ENCODE results near the gene STXBP2. TPM values are rescaled to one million over a fixed set of nuclear protein-coding genes. Genes with fewer than 3 reads are reported as not detected.

The STXBP2 gene
- total RNA-seq, 2 donors from 2014 or later: 61.0 to 151 TPM

GRCh38 chr19:7676376-7676775, 39.5 kb downstream of the STXBP2 start:
- H3K36me3 ChIP-seq (replicated peaks in 1 of 2; ENCODE audit: insufficient read depth in 1 of 2, low read depth in 2 of 2): no peaks in the 10 kb centered on the region
- ATAC-seq: no peak
- intact Hi-C loops (cut with DNase I): loop anchor here (5.0 kb wide), 1 partner anchor 109 kb away; no protein-coding TSS in a partner anchor
- H3K9me3 ChIP-seq: no peaks in the 10 kb centered on the region
- 27 to 28% methylated on average over 6 to 7 of the region's 7 CpGs for WGBS, 2 donors
- H3K4me1 ChIP-seq: peaks cover 6% of the 10 kb centered on the region
- TF ChIP-seq CTCF (IDR thresholded peaks at IDR 0.05) (no peak), POLR2A (IDR thresholded peaks at IDR 0.05) (no peak)
- no peak overlapping the region for H3K4me3 ChIP-seq
- no peaks in the 10 kb centered on the region for H3K27me3 ChIP-seq
- peak overlapping the region in 1 of 4 donors; percentile 9 for H3K27ac ChIP-seq
- peak in 1 of 4 donors; percentile 40 for DNase-seq

GRCh38 chr19:7676854-7677253, 39.9 kb downstream of the STXBP2 start, which contains the start of gene MCEMP1:
MCEMP1 (plus strand) TSS chr19:7677090; CDS start chr19:7677121, 31 bp downstream.
- TF ChIP-seq POLR2A (IDR thresholded peaks at IDR 0.05): no peak
- no peak for TF ChIP-seq CTCF (IDR thresholded peaks at IDR 0.05)
- Histone ChIP-seq H3K9me3 (no peaks in the 10 kb centered on the region), H3K27me3 (no peaks in the 10 kb centered on the region), H3K4me1 (peaks cover 11% of the 10 kb centered on the region), H3K4me3 (no peak within 1 kb of the TSS), H3K36me3 (replicated peaks in 1 of 2; ENCODE audit: insufficient read depth in 1 of 2, low read depth in 2 of 2) (no peaks in the 10 kb centered on the region), H3K27ac (peak within 1 kb of the TSS in 1 of 4 donors; percentile 9)
- DNase-seq (peak in 1 of 4 donors; percentile 31), ATAC-seq (no peak)
- 32% methylated on average over 7 to 10 of the region's 10 CpGs for WGBS, 2 donors
- intact Hi-C loops (cut with DNase I): loop anchor here (5.0 kb wide), 1 partner anchor 110 kb away; no protein-coding TSS in a partner anchor

GRCh38 chr19:7677669-7678311, 40.9 kb downstream of the STXBP2 start:
- no peak for DNase-seq
- Histone ChIP-seq H3K9me3 (no peaks in the 10 kb centered on the region), H3K36me3 (replicated peaks in 1 of 2; ENCODE audit: insufficient read depth in 1 of 2, low read depth in 2 of 2) (peaks cover 0 to 2% of the 10 kb centered on the region in 2 donors), H3K4me1 (peaks cover 18% of the 10 kb centered on the region), H3K27me3 (no peaks in the 10 kb centered on the region), H3K27ac (no peak overlapping the region), H3K4me3 (no peak overlapping the region)
- ATAC-seq: no peak
- intact Hi-C loops (cut with DNase I): loop anchor here (5.0 kb wide), 1 partner anchor 110 kb away; no protein-coding TSS in a partner anchor
- WGBS, 2 donors: 38 to 42% methylated on average over 11 to 12 of the region's 12 CpGs
- TF ChIP-seq POLR2A (IDR thresholded peaks at IDR 0.05) (no peak), CTCF (IDR thresholded peaks at IDR 0.05) (no peak)

- ATAC-seq: no peak
- Histone ChIP-seq H3K9me3 (no peaks in the 10 kb centered on the region), H3K4me3 (no peak overlapping the region), H3K4me1 (peaks cover 18% of the 10 kb centered on the region), H3K27ac (no peak overlapping the region), H3K36me3 (replicated peaks in 1 of 2; ENCODE audit: insufficient read depth in 1 of 2, low read depth in 2 of 2) (peaks cover 0 to 2% of the 10 kb centered on the region in 2 donors), H3K27me3 (no peaks in the 10 kb centered on the region)
- TF ChIP-seq POLR2A (IDR thresholded peaks at IDR 0.05) (no peak), CTCF (IDR thresholded peaks at IDR 0.05) (peak in 1 of 7 experiments; percentile 3)
- DNase-seq: peak in 2 of 4 donors; percentile 16 to 31
- intact Hi-C loops (cut with DNase I): loop anchor here (5.0 kb wide), 1 partner anchor 112 kb away; no protein-coding TSS in a partner anchor
- WGBS, 2 donors: 26 to 30% methylated on average over 30 of the region's 30 CpGs
Measured at GRCh38 chr19:7678971-7679751, 42.3 kb downstream of the STXBP2 start.

Measured in body of pancreas (tissue), 4 donors.